HepG2 (cell line): ENCODE data around the gene DEPDC1. TPM values are rescaled to one million over a fixed set of nuclear protein-coding genes. Genes with fewer than 3 reads are reported as not detected.
A peak's percentile ranks its signal among the peaks of the same experiment; 100 is the strongest.

ENCODE experiments used
- ATAC-seq: fragments of 200-7000 bp; cut with Tn5 transposase; 3 replicates; pipeline ENCODE4 v1.9.1; 2020; ENCODE audit warnings: mild to moderate bottlenecking, moderate library complexity
- BruUV-seq: library from RNA; stranded (reverse); fragments of 400-500 nt; replicated peaks from 2 replicates; lab custom pipeline; 2021; lab: Mats Ljungman, UMichigan
- CTCF ChIA-PET: fragments of 300-600 bp; formaldehyde crosslinking; extraction: SDS; loops from one replicate; lab custom pipeline; 2021; ENCODE audit warnings: low total read pairs, inconsistent platforms, low intra/inter-chr PET ratio; lab: Yijun Ruan, JAX
- POLR2A ChIA-PET: fragments of 350-600 bp; sonication (Branson Sonifier 250); formaldehyde crosslinking; loops from one replicate; lab custom pipeline; 2020; ENCODE audit warnings: antibody characterized with exemption, inconsistent platforms; lab: Yijun Ruan, JAX
- DNase-seq: peaks from one replicate; pipeline ENCODE4 v3.0.0-alpha.2; 2015; ENCODE audit warnings: low spot score
- FAIRE-seq: peaks from 3 replicates; lab custom pipeline; 2011; peaks lifted over from hg19 to GRCh38; lab: Jason Lieb, UNC
- H2AFZ ChIP-seq: one replicate; pipeline ENCODE4 v1.6.1; 2011; ENCODE audit warnings: low read length, inconsistent platforms
- H3K27ac ChIP-seq: fragments of 300-600 bp; 3 replicates; pipeline ENCODE4 v1.8.0; 2011; ENCODE audit warnings: mixed run types, mild to moderate bottlenecking, mixed read lengths, low read length, inconsistent platforms; ENCODE audit not compliant: insufficient read depth; ENCODE audit errors: extremely low read length
- H3K27me3 ChIP-seq, 2 experiments: fragments of 200-600 bp in 1 of 2; 2 replicates in 1 of 2; 3 replicates in 1 of 2; pipeline versions ENCODE4 v1.6.0 to v1.8.0; 2011; ENCODE audit warnings: low read length in 2 of 2, mild to moderate bottlenecking in 2 of 2, moderate library complexity in 2 of 2, inconsistent platforms in 1 of 2; ENCODE audit not compliant: insufficient read depth in 2 of 2, control insufficient read depth in 1 of 2
- H3K36me3 ChIP-seq, 2 experiments: fragments of 200-600 bp in 1 of 2; replicated peaks in 1 of 2; 2 replicates in 1 of 2; 3 replicates in 1 of 2; pipeline versions ENCODE4 v1.5.1 to v1.8.0; 2011; ENCODE audit warnings: low read length in 2 of 2, inconsistent platforms in 1 of 2; ENCODE audit not compliant: insufficient read depth in 2 of 2, control insufficient read depth in 1 of 2
- H3K4me1 ChIP-seq: 2 replicates; pipeline ENCODE4 v1.5.1; 2012; ENCODE audit warnings: low read length, inconsistent platforms; ENCODE audit not compliant: insufficient read depth
- H3K4me2 ChIP-seq: 2 replicates; pipeline ENCODE4 v1.6.0; 2011; ENCODE audit warnings: low read depth, low read length, inconsistent platforms
- H3K4me3 ChIP-seq, 3 experiments: fragments of 200-600 bp in 1 of 3; sonication (generic), shearing (Covaris generic) in 1 of 3; replicated peaks in 1 of 3; 2 replicates each; pipeline ENCODE4 v1.5.1; 2011 to 2016; ENCODE audit warnings: low read length in 3 of 3, inconsistent platforms in 2 of 3, low read depth in 2 of 3, mild to moderate bottlenecking in 2 of 3, control low read depth in 1 of 3, mixed read lengths in 1 of 3; ENCODE audit not compliant: insufficient read depth in 1 of 3
- H3K79me2 ChIP-seq: one replicate; pipeline ENCODE4 v1.6.1; 2011; ENCODE audit warnings: low read length, inconsistent platforms; ENCODE audit not compliant: insufficient read depth
- H3K9ac ChIP-seq: 2 replicates; pipeline ENCODE4 v1.6.0; 2011; ENCODE audit warnings: mild to moderate bottlenecking, low read depth, low read length, inconsistent platforms; ENCODE audit not compliant: insufficient read depth
- H3K9me3 ChIP-seq: 2 replicates; pipeline ENCODE4 v1.5.1; 2012; ENCODE audit warnings: mild to moderate bottlenecking, low read length
- H4K20me1 ChIP-seq: 2 replicates; pipeline ENCODE4 v1.6.0; 2011; ENCODE audit warnings: inconsistent platforms, mild to moderate bottlenecking, low read length, moderate library complexity; ENCODE audit not compliant: insufficient read depth
- SMC3 ChIP-seq: IDR thresholded peaks from 2 replicates; pipeline ENCODE4 v1.6.1; 2011; ENCODE audit warnings: low read length, improper control_type of control experiment
- STAG1 ChIP-seq: sonication (generic); formaldehyde crosslinking; IDR thresholded peaks from 2 replicates; pipeline ENCODE4 v1.4.0; 2020; ENCODE audit warnings: missing genetic modification reagents
- U2AF2 ChIP-seq: fragments of 200-400 bp; formaldehyde crosslinking; IDR thresholded peaks from 2 replicates; pipeline ENCODE4 v1.6.1; 2017; ENCODE audit warnings: low read depth, mild to moderate bottlenecking, low read length
- ZFP37 ChIP-seq: sonication (generic); formaldehyde crosslinking; IDR thresholded peaks from 2 replicates; pipeline ENCODE4 v1.4.0; 2020; ENCODE audit warnings: missing genetic modification reagents, borderline replicate concordance
- ZNF768 ChIP-seq: sonication (generic); formaldehyde crosslinking; IDR thresholded peaks from 2 replicates; pipeline ENCODE4 v1.4.0; 2020; ENCODE audit warnings: missing genetic modification reagents
- ZNF891 ChIP-seq: sonication (generic); formaldehyde crosslinking; IDR thresholded peaks from 2 replicates; pipeline ENCODE4 v1.5.0; 2020; ENCODE audit warnings: mild to moderate bottlenecking, missing genetic modification reagents
- WGBS: methylation state at CpG from one replicate; pipeline ENCODE4 v1.1.6; 2017; ENCODE audit warnings: low lambda C conversion rate; 5-methylcytosine and 5-hydroxymethylcytosine counted together
- in situ Hi-C: cut with HindIII; loops from 2 replicates; pipeline ENCODE4 v1.10.0; 2017; ENCODE audit warnings: low pct_unique_long_range_greater_than_20kb; ENCODE audit not compliant: extremely low pct_ligation_motif_present
- intact Hi-C: fragments of 100-400 bp; cut with micrococcal nuclease; formaldehyde crosslinking; loops from one replicate; pipeline ENCODE4 v1.10.0; 2022; ENCODE audit not compliant: unreplicated experiment
- polyA plus RNA-seq, 8 experiments: library from polyadenylated mRNA; depleted of rRNA in 3 of 8; stranded (reverse) in 7 of 8; unstranded in 1 of 8; fragments of >200 nt; fragmentation: Illumina TruSeq in 4 of 8; extraction: Trizol in 4 of 8; gene quantifications; 2 replicates each; pipeline versions ENCODE4 v1.2.1 to v1.2.3, GENCODE V29; 2011 to 2016; ENCODE audit warnings: low read depth in 4 of 8, missing spikeins in 1 of 8, mixed read lengths in 1 of 8; ENCODE audit not compliant: insufficient read depth in 1 of 8
- total RNA-seq, 5 experiments: library from RNA; depleted of rRNA; stranded (reverse); fragments of >200 nt; fragmentation: Illumina TruSeq; extraction: Trizol; gene quantifications; 2 replicates each; pipeline ENCODE4 v1.2.3, GENCODE V29; 2016; ENCODE audit warnings: low read depth in 1 of 5
- TF ChIP-seq, protein P1 (sequence below): sonication (generic); formaldehyde crosslinking; IDR thresholded peaks from 2 replicates; pipeline ENCODE4 v1.5.0; 2020; ENCODE audit warnings: mild to moderate bottlenecking, missing genetic modification reagents, moderate library complexity
- TF ChIP-seq, protein P2 (sequence below): sonication (generic); formaldehyde crosslinking; IDR thresholded peaks from 2 replicates; pipeline ENCODE4 v1.5.0; 2020; ENCODE audit warnings: mild to moderate bottlenecking, missing genetic modification reagents, borderline replicate concordance

DEPDC1 gene
- total and polyA plus RNA-seq, 2 of the 13 experiments (the other 11 are each of a cell fraction or from before 2014, with no cell fraction given): 7.0 to 20.2 TPM

DNA sequence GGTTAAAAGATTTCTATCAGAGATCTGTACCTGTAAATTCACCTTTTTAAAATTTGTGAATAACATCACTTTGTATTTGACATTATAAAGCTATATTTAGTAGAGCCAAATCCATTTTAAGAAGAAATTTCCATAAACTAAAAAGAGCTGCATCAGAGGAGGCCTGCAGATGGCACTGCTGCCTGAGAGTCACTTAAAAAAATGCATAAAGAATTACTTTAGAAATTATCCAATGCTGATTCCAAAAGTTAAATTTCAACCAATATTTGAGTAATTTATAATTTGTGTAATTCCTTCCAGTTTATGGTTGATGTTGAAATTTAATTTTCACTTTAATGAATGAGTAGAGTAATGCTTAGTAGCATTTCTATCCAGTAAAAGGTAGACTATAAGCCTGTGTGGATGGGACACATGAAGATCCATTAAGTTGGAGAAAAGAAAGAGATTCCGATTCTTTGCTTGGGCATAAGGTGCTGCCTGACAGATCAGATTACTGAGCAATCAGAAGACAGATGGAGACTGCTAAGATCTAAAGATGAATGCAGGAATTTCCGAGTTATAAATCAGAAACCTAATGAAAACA, 26.4 kb downstream of the DEPDC1 start:
- Histone ChIP-seq H3K27me3 (no peaks in the 10 kb centered on the region), H3K36me3 (no peaks in the 10 kb centered on the region), H3K79me2 (no peaks in the 10 kb centered on the region), H2AFZ (peak overlapping the region; percentile 32), H3K9me3 (no peaks in the 10 kb centered on the region), H3K4me2 (no peak overlapping the region), H3K27ac (no peak overlapping the region), H3K9ac (no peak overlapping the region), H4K20me1 (no peaks in the 10 kb centered on the region), H3K4me3 (no peak overlapping the region), H3K4me1 (no peaks in the 10 kb centered on the region)
- FAIRE-seq: no peak
- ChIA-PET POLR2A (no interaction called here), CTCF (interaction anchor here (1.2 to 1.6 kb wide), 2 partner anchors 1231 to 1267 kb away, joined by 3 to 22 read pairs; no protein-coding TSS in a partner anchor)
- ATAC-seq: peak; percentile 41; the same call in 1 of the 3 replicates
- in situ Hi-C loops (loop anchor here (5.0 kb wide), 1 partner anchor 1267 kb away; no protein-coding TSS in a partner anchor), intact Hi-C loops (loop anchor here (1.0 kb wide), 1 partner anchor 130 kb away; no protein-coding TSS in a partner anchor)
- DNase-seq: peak; percentile 3
- TF ChIP-seq STAG1 (CRISPR knock-in tag) (peak; percentile 54), ZNF768 (no peak), SMC3 (peak; percentile 50)
- TF ChIP-seq, protein P1, sequence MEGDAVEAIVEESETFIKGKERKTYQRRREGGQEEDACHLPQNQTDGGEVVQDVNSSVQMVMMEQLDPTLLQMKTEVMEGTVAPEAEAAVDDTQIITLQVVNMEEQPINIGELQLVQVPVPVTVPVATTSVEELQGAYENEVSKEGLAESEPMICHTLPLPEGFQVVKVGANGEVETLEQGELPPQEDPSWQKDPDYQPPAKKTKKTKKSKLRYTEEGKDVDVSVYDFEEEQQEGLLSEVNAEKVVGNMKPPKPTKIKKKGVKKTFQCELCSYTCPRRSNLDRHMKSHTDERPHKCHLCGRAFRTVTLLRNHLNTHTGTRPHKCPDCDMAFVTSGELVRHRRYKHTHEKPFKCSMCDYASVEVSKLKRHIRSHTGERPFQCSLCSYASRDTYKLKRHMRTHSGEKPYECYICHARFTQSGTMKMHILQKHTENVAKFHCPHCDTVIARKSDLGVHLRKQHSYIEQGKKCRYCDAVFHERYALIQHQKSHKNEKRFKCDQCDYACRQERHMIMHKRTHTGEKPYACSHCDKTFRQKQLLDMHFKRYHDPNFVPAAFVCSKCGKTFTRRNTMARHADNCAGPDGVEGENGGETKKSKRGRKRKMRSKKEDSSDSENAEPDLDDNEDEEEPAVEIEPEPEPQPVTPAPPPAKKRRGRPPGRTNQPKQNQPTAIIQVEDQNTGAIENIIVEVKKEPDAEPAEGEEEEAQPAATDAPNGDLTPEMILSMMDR: peak; percentile 41
- 7% methylated on average over 2 of the region's 2 CpGs for WGBS
- BruUV-seq: no TSS peak

DNA sequence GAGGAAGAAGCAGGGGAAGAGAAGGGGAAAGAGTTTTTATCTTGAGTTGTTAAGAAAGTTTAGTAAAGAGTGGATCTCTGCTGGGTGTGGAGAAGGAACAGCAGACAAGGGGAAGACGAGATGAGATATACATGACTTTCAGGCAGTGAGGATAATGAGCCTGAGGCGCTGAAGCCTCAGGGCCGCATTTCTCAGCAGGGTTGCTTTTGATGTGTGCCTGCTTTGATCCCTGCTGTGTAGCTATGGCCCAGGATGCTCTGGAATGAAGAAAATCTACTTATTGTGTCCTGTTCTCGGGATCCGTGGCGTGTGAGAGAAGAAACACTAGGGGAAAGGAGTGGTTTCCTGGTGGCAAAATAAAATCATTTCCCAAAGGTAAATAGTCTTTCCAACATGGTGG, 32.0 kb downstream of the DEPDC1 start:
- DNase-seq (no peak), ATAC-seq (no peak), FAIRE-seq (no peak)
- H3K27me3 ChIP-seq: no peaks in the 10 kb centered on the region; a peak in 1 of 5 replicates
- CTCF ChIA-PET: no interaction called here
- H3K79me2 ChIP-seq: no peaks in the 10 kb centered on the region
- H3K9ac ChIP-seq: no peak overlapping the region
- POLR2A ChIA-PET: no interaction called here
- H4K20me1 ChIP-seq: no peaks in the 10 kb centered on the region
- no peaks in the 10 kb centered on the region for H3K36me3 ChIP-seq
- H3K4me2 ChIP-seq: no peak overlapping the region
- H3K9me3 ChIP-seq: no peaks in the 10 kb centered on the region
- in situ Hi-C loops: no loop called here
- no peak overlapping the region for H3K27ac ChIP-seq
- H2AFZ ChIP-seq: no peak overlapping the region
- no peak overlapping the region for H3K4me3 ChIP-seq
- no TSS peak for BruUV-seq
- intact Hi-C loops: no loop called here
- no peaks in the 10 kb centered on the region for H3K4me1 ChIP-seq
- WGBS: 4% methylated on average over 6 of the region's 6 CpGs
- TF ChIP-seq U2AF2 (no peak), ZNF891 (CRISPR knock-in tag) (no peak), ZFP37 (CRISPR knock-in tag) (no peak)
- TF ChIP-seq, protein P2, sequence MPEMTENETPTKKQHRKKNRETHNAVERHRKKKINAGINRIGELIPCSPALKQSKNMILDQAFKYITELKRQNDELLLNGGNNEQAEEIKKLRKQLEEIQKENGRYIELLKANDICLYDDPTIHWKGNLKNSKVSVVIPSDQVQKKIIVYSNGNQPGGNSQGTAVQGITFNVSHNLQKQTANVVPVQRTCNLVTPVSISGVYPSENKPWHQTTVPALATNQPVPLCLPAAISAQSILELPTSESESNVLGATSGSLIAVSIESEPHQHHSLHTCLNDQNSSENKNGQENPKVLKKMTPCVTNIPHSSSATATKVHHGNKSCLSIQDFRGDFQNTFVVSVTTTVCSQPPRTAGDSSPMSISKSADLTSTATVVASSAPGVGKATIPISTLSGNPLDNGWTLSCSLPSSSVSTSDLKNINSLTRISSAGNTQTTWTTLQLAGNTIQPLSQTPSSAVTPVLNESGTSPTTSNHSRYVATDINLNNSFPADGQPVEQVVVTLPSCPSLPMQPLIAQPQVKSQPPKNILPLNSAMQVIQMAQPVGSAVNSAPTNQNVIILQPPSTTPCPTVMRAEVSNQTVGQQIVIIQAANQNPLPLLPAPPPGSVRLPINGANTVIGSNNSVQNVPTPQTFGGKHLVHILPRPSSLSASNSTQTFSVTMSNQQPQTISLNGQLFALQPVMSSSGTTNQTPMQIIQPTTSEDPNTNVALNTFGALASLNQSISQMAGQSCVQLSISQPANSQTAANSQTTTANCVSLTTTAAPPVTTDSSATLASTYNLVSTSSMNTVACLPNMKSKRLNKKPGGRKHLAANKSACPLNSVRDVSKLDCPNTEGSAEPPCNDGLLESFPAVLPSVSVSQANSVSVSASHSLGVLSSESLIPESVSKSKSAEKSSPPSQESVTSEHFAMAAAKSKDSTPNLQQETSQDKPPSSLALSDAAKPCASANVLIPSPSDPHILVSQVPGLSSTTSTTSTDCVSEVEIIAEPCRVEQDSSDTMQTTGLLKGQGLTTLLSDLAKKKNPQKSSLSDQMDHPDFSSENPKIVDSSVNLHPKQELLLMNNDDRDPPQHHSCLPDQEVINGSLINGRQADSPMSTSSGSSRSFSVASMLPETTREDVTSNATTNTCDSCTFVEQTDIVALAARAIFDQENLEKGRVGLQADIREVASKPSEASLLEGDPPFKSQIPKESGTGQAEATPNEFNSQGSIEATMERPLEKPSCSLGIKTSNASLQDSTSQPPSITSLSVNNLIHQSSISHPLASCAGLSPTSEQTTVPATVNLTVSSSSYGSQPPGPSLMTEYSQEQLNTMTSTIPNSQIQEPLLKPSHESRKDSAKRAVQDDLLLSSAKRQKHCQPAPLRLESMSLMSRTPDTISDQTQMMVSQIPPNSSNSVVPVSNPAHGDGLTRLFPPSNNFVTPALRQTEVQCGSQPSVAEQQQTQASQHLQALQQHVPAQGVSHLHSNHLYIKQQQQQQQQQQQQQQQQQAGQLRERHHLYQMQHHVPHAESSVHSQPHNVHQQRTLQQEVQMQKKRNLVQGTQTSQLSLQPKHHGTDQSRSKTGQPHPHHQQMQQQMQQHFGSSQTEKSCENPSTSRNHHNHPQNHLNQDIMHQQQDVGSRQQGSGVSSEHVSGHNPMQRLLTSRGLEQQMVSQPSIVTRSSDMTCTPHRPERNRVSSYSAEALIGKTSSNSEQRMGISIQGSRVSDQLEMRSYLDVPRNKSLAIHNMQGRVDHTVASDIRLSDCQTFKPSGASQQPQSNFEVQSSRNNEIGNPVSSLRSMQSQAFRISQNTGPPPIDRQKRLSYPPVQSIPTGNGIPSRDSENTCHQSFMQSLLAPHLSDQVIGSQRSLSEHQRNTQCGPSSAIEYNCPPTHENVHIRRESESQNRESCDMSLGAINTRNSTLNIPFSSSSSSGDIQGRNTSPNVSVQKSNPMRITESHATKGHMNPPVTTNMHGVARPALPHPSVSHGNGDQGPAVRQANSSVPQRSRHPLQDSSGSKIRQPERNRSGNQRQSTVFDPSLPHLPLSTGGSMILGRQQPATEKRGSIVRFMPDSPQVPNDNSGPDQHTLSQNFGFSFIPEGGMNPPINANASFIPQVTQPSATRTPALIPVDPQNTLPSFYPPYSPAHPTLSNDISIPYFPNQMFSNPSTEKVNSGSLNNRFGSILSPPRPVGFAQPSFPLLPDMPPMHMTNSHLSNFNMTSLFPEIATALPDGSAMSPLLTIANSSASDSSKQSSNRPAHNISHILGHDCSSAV (CRISPR knock-in tag): no peak
